Measurements from ENCODE around the gene KCNN1.
"Not testable (repeated sequence)": the region's sequence is repeated elsewhere in the genome, so short reads cannot be mapped to it uniquely, and the experiment has no call there.

Gene KCNN1

GRCh38 chr19:18031401-18031800, 64.5 kb downstream of the KCNN1 start:
- DNase-seq, result not testable (repeated sequence)

- DNase-seq, result not testable (repeated sequence)
Observed at GRCh38 chr19:18032102-18032501, 65.2 kb downstream of the KCNN1 start.

- DNase-seq, result no peak
Observed at GRCh38 chr19:18041054-18041453, 74.1 kb downstream of the KCNN1 start.

GRCh38 chr19:18043676-18044075, 76.8 kb downstream of the KCNN1 start:
- no peak for DNase-seq

GRCh38 chr19:18044825-18045304, 78.0 kb downstream of the KCNN1 start:
- DNase-seq, result peak; percentile 84

- no peak for DNase-seq
Observed at GRCh38 chr19:18045307-18046050, 78.6 kb downstream of the KCNN1 start.

- DNase-seq, result no peak
Observed at GRCh38 chr19:18046059-18046718, 79.3 kb downstream of the KCNN1 start.

GRCh38 chr19:18049385-18049784, 82.5 kb downstream of the KCNN1 start:
- no peak for DNase-seq
